ENCODE measurements around the gene SRSF7.

SRSF7 gene

GRCh38 chr2:38697116-38697840 lies 53.9 kb downstream of the SRSF7 start:
- Histone ChIP-seq H3K79me2 (no peaks in the 10 kb centered on the region), H3K9ac (no peak overlapping the region), H3K4me3 (ENCODE audit: low read depth, low read length) (no peak overlapping the region), H3K9me3 (ENCODE audit: control insufficient read depth, low read length) (no peaks in the 10 kb centered on the region), H3K27me3 (ENCODE audit: control insufficient read depth, insufficient read depth, low read length) (no peaks in the 10 kb centered on the region), H3K4me1 (peaks cover 3% of the 10 kb centered on the region), H3K36me3 (ENCODE audit: control insufficient read depth, insufficient read depth, low read length) (no peaks in the 10 kb centered on the region), H3K4me2 (ENCODE audit: low read length) (no peak overlapping the region), H3K27ac (no peak overlapping the region), H2AFZ (no peak overlapping the region)
- TF ChIP-seq, protein P1, sequence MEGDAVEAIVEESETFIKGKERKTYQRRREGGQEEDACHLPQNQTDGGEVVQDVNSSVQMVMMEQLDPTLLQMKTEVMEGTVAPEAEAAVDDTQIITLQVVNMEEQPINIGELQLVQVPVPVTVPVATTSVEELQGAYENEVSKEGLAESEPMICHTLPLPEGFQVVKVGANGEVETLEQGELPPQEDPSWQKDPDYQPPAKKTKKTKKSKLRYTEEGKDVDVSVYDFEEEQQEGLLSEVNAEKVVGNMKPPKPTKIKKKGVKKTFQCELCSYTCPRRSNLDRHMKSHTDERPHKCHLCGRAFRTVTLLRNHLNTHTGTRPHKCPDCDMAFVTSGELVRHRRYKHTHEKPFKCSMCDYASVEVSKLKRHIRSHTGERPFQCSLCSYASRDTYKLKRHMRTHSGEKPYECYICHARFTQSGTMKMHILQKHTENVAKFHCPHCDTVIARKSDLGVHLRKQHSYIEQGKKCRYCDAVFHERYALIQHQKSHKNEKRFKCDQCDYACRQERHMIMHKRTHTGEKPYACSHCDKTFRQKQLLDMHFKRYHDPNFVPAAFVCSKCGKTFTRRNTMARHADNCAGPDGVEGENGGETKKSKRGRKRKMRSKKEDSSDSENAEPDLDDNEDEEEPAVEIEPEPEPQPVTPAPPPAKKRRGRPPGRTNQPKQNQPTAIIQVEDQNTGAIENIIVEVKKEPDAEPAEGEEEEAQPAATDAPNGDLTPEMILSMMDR (IDR thresholded peaks at IDR 0.05) = no peak

Data from parathyroid adenoma (tissue), 2 donors.